IMR-90 (cell line): ENCODE results near the gene MAPKAP1. TPM values are rescaled to one million over a fixed set of nuclear protein-coding genes. Genes with fewer than 3 reads are reported as not detected.

Source experiments
- ATAC-seq: fragments of 200-7000 bp; cut with Tn5 transposase; 2 replicates; pipeline ENCODE4 v1.9.1; 2020; ENCODE audit warnings: low read depth, mild to moderate bottlenecking, moderate library complexity
- BruUV-seq: library from RNA; stranded (reverse); fragments of 400-500 nt; replicated peaks from 2 replicates; lab custom pipeline; 2021; lab: Mats Ljungman, UMichigan
- CTCF ChIA-PET: fragments of 300-600 bp; formaldehyde crosslinking; extraction: SDS; loops from one replicate; lab custom pipeline; 2021; ENCODE audit warnings: antibody characterized with exemption; lab: Yijun Ruan, JAX
- POLR2A ChIA-PET: fragments of 300-600 bp; sonication (Branson Sonifier 250); formaldehyde crosslinking; loops from one replicate; lab custom pipeline; 2022; ENCODE audit warnings: antibody characterized with exemption; ENCODE audit not compliant: unreplicated experiment; lab: Charles Lee
- DNase-seq: peaks from one replicate; pipeline ENCODE4 v3.0.0; 2013
- H2AFZ ChIP-seq: replicated peaks from 2 replicates; pipeline ENCODE3; 2013; ENCODE audit warnings: low read length, mild to moderate bottlenecking; ENCODE audit not compliant: poor library complexity
- H2AK5ac ChIP-seq: 2 replicates; pipeline ENCODE4 v1.6.1; 2013; ENCODE audit warnings: low read depth, low read length, inconsistent platforms
- H2AK9ac ChIP-seq: replicated peaks from 2 replicates; pipeline ENCODE3; 2013; ENCODE audit warnings: mild to moderate bottlenecking, low read depth, low read length, moderate library complexity; ENCODE audit not compliant: poor library complexity
- H2BK120ac ChIP-seq: 2 replicates; pipeline ENCODE4 v1.6.1; 2013; ENCODE audit warnings: low read depth, low read length, inconsistent platforms
- H2BK15ac ChIP-seq: 3 replicates; pipeline ENCODE4 v1.6.1; 2013; ENCODE audit warnings: low read depth, low read length, inconsistent platforms
- H2BK20ac ChIP-seq: 2 replicates; pipeline ENCODE4 v1.6.1; 2013; ENCODE audit warnings: low read depth, mild to moderate bottlenecking, inconsistent platforms, low read length, moderate library complexity
- H2BK5ac ChIP-seq: 2 replicates; pipeline ENCODE4 v1.6.1; 2013; ENCODE audit warnings: mild to moderate bottlenecking, low read depth, low read length, inconsistent platforms; ENCODE audit not compliant: poor library complexity, severe bottlenecking
- H3K14ac ChIP-seq: replicated peaks from 2 replicates; pipeline ENCODE4 v1.6.1; 2013; ENCODE audit warnings: low read depth, low read length, inconsistent platforms
- H3K18ac ChIP-seq: 2 replicates; pipeline ENCODE4 v1.6.1; 2013; ENCODE audit warnings: low read depth, low read length, control low read depth
- H3K23ac ChIP-seq: 2 replicates; pipeline ENCODE4 v1.6.1; 2013; ENCODE audit warnings: low read depth, low read length, inconsistent platforms
- H3K27ac ChIP-seq: 2 replicates; pipeline ENCODE4 v1.5.1; 2013; ENCODE audit warnings: mild to moderate bottlenecking, control low read depth, low read length; ENCODE audit not compliant: insufficient read depth
- H3K27me3 ChIP-seq: 2 replicates; pipeline ENCODE4 v1.6.1; 2013; ENCODE audit warnings: low read length; ENCODE audit not compliant: control insufficient read depth, insufficient read depth
- H3K36me3 ChIP-seq: 2 replicates; pipeline ENCODE4 v1.6.1; 2013; ENCODE audit warnings: low read length, mixed read lengths; ENCODE audit not compliant: control insufficient read depth, insufficient read depth
- H3K4ac ChIP-seq: 2 replicates; pipeline ENCODE4 v1.6.1; 2013; ENCODE audit warnings: low read depth, low read length, inconsistent platforms
- H3K4me1 ChIP-seq: 2 replicates; pipeline ENCODE4 v1.6.1; 2013; ENCODE audit warnings: low read length, mixed read lengths; ENCODE audit not compliant: control insufficient read depth, insufficient read depth
- H3K4me2 ChIP-seq: 2 replicates; pipeline ENCODE4 v1.6.1; 2013; ENCODE audit warnings: low read depth, mild to moderate bottlenecking, control low read depth, low read length, moderate library complexity
- H3K4me3 ChIP-seq: 2 replicates; pipeline ENCODE4 v1.5.1; 2013; ENCODE audit warnings: low read depth, mild to moderate bottlenecking, control low read depth, low read length, moderate library complexity; ENCODE audit not compliant: insufficient read depth
- H3K56ac ChIP-seq: 2 replicates; pipeline ENCODE4 v1.6.1; 2013; ENCODE audit warnings: low read length, inconsistent platforms; ENCODE audit not compliant: insufficient read depth; ENCODE audit errors: extremely low read depth
- H3K79me1 ChIP-seq, 2 experiments: 2 replicates each; pipeline ENCODE4 v1.6.1; 2013; ENCODE audit warnings: low read length in 2 of 2, inconsistent platforms in 1 of 2, low read depth in 1 of 2
- H3K9ac ChIP-seq: 2 replicates; pipeline ENCODE4 v1.6.1; 2013; ENCODE audit warnings: low read depth, low read length, control low read depth
- H3K9me1 ChIP-seq: 2 replicates; pipeline ENCODE4 v1.6.1; 2013; ENCODE audit warnings: low read length, inconsistent platforms; ENCODE audit not compliant: insufficient read depth
- H3K9me3 ChIP-seq: 2 replicates; pipeline ENCODE4 v1.6.1; 2013; ENCODE audit warnings: low read length; ENCODE audit not compliant: control insufficient read depth, insufficient read depth
- H4K20me1 ChIP-seq: 2 replicates; pipeline ENCODE4 v1.6.1; 2013; ENCODE audit warnings: low read length, inconsistent platforms; ENCODE audit not compliant: insufficient read depth
- H4K5ac ChIP-seq: 2 replicates; pipeline ENCODE4 v1.6.1; 2013; ENCODE audit warnings: mild to moderate bottlenecking, low read depth, low read length, control low read depth
- H4K8ac ChIP-seq, 2 experiments: 2 replicates each; pipeline ENCODE4 v1.6.1; 2013; ENCODE audit warnings: low read depth in 2 of 2, low read length in 2 of 2, control low read depth in 1 of 2, inconsistent platforms in 1 of 2
- H4K91ac ChIP-seq: 2 replicates; pipeline ENCODE4 v1.6.1; 2013; ENCODE audit warnings: low read depth, low read length, inconsistent platforms; ENCODE audit not compliant: insufficient read depth
- CEBPB ChIP-seq: IDR thresholded peaks from 2 replicates; pipeline ENCODE4 v1.6.1; 2012; ENCODE audit warnings: low read depth, low read length, improper control_type of control experiment
- CHD1 ChIP-seq: IDR thresholded peaks from 2 replicates; pipeline ENCODE4 v1.6.1; 2012; ENCODE audit warnings: low read depth, low read length, improper control_type of control experiment
- FOS ChIP-seq: fragments of 150-350 bp; IDR thresholded peaks from 2 replicates; pipeline ENCODE4 v1.6.1; 2016; ENCODE audit warnings: low read depth, low read length
- MAFK ChIP-seq: IDR thresholded peaks from 2 replicates; pipeline ENCODE4 v1.6.1; 2012; ENCODE audit warnings: low read depth, low read length, improper control_type of control experiment
- MAZ ChIP-seq: IDR thresholded peaks from 2 replicates; pipeline ENCODE4 v1.6.1; 2012; ENCODE audit warnings: low read depth, mild to moderate bottlenecking, low read length, improper control_type of control experiment, moderate library complexity, borderline replicate concordance
- MXI1 ChIP-seq: IDR thresholded peaks from 2 replicates; pipeline ENCODE4 v1.6.1; 2012; ENCODE audit warnings: low read depth, mild to moderate bottlenecking, low read length, moderate library complexity, borderline replicate concordance
- NFE2L2 ChIP-seq: fragments of 150-350 bp; IDR thresholded peaks from 2 replicates; pipeline ENCODE4 v1.6.1; 2016; ENCODE audit warnings: low read depth, mild to moderate bottlenecking, low read length
- POLR2A ChIP-seq: IDR thresholded peaks from 2 replicates; pipeline ENCODE4 v1.6.1; 2012; ENCODE audit warnings: mild to moderate bottlenecking, low read depth, low read length
- RAD21 ChIP-seq: IDR thresholded peaks from 2 replicates; pipeline ENCODE4 v1.6.1; 2012; ENCODE audit warnings: low read length, improper control_type of control experiment
- RCOR1 ChIP-seq: IDR thresholded peaks from 2 replicates; pipeline ENCODE4 v1.6.1; 2012; ENCODE audit warnings: mild to moderate bottlenecking, low read length, improper control_type of control experiment; ENCODE audit not compliant: insufficient replicate concordance
- RFX5 ChIP-seq: IDR thresholded peaks from 2 replicates; pipeline ENCODE4 v1.8.0; 2012; ENCODE audit warnings: low read depth, mild to moderate bottlenecking, low read length, moderate library complexity
- SMC3 ChIP-seq: fragments of 150-350 bp; IDR thresholded peaks from 2 replicates; pipeline ENCODE4 v1.6.1; 2016; ENCODE audit warnings: low read depth, mild to moderate bottlenecking, antibody characterized with exemption, low read length, moderate library complexity
- WGBS, 2 experiments: methylation state at CpG; one replicate each; pipeline versions ENCODE4 v1.1.5 to v1.1.7; 2013; ENCODE audit warnings: missing lambda C conversion rate in 2 of 2; ENCODE audit not compliant: insufficient read length in 1 of 2; ENCODE audit errors: extremely low coverage in 2 of 2; 5-methylcytosine and 5-hydroxymethylcytosine counted together
- dilution Hi-C: fragments of 300-500 bp; cut with HindIII; formaldehyde crosslinking; loops from one replicate; pipeline ENCODE4 v1.14.3; 2018; ENCODE audit warnings: low sequenced_read_pairs; ENCODE audit not compliant: unreplicated experiment
- in situ Hi-C: fragments of 300-500 bp; cut with MboI; formaldehyde crosslinking; loops from 3 replicates; pipeline ENCODE4 v1.14.3; 2019; ENCODE audit warnings: low sequenced_read_pairs, inconsistent platforms, mixed read lengths
- intact Hi-C: fragments of 100-400 bp; cut with micrococcal nuclease; formaldehyde crosslinking; loops from 2 replicates; pipeline ENCODE4 v1.10.0; 2022
- polyA plus RNA-seq, 3 experiments: library from polyadenylated mRNA; depleted of rRNA; stranded (reverse); fragments of >200 nt; gene quantifications; 2 replicates each; pipeline ENCODE4 v1.2.3, GENCODE V29; 2012; ENCODE audit warnings: low replicate concordance in 1 of 3
- total RNA-seq: library from RNA; depleted of rRNA; stranded (reverse); fragments of >200 nt; gene quantifications from 2 replicates; pipeline ENCODE4 v1.2.3, GENCODE V29; 2012
- TF ChIP-seq, protein P1 (sequence below): fragments of 150-350 bp; IDR thresholded peaks from 2 replicates; pipeline ENCODE4 v1.6.1; 2016; ENCODE audit warnings: low read depth, mild to moderate bottlenecking, low read length, moderate library complexity, borderline replicate concordance
- TF ChIP-seq, protein P2 (sequence below): conservative IDR thresholded peaks from 2 replicates; pipeline ENCODE4 v1.5.1; 2012; ENCODE audit warnings: mild to moderate bottlenecking, low read depth, low read length, improper control_type of control experiment
- TF ChIP-seq, protein P3 (sequence below): fragments of 150-350 bp; IDR thresholded peaks from 2 replicates; pipeline ENCODE4 v1.6.1; 2017; ENCODE audit warnings: mild to moderate bottlenecking, antibody characterized with exemption, low read length, low read depth

Gene MAPKAP1
- total and polyA plus RNA-seq, 2 of the 4 experiments (the other 2 are of a cell fraction), result 87.2 to 158 TPM

DNA sequence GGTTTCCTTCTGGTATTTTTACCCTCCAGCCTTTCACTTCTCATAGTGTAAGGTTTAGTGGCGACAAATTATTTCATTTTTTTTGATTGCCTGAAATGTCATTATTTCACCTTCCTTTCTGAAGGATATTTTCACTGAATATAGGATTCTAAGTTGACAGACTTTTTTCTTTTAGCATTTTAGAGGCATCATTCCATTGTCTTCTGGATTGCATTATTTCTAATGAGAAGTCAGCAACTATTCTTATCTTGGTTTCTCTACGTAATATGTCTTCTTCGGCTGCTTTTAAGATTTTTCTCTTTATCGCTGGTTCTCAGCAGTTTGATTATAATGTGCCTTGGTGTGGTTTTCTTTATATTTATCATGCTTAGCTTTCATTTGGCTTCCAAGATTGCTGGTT is 251.1 kb downstream of the MAPKAP1 start:
- H3K4me2 ChIP-seq, result no peak overlapping the region
- ATAC-seq (no peak), DNase-seq (no peak)
- H3K4me3 ChIP-seq, result no peak overlapping the region
- intact Hi-C loops, result no loop called here
- dilution Hi-C loops, result no loop called here
- H2BK5ac ChIP-seq, result no peak overlapping the region
- no peak overlapping the region for H3K23ac ChIP-seq
- ChIA-PET CTCF (no interaction called here), POLR2A (no interaction called here)
- WGBS, 2 experiments, result no CpG with 5 or more reads among the region's 4 CpGs
- H2AFZ ChIP-seq, result no peak overlapping the region
- peaks cover 6% of the 10 kb centered on the region for H3K9me3 ChIP-seq
- H2BK20ac ChIP-seq, result no peak overlapping the region
- no peak overlapping the region for H2AK9ac ChIP-seq
- H3K79me1 ChIP-seq, result peaks cover 3 to 6% of the 10 kb centered on the region in 2 experiments; a peak in 2 of 4 replicates
- H4K20me1 ChIP-seq, result peaks cover 5% of the 10 kb centered on the region; the same call in 1 of the 2 replicates
- H3K14ac ChIP-seq, result no peak overlapping the region
- no peak overlapping the region for H4K5ac ChIP-seq
- no peak overlapping the region for H4K8ac ChIP-seq
- peaks cover 11% of the 10 kb centered on the region; the same call in 1 of the 2 replicates for H3K9me1 ChIP-seq
- BruUV-seq, result no TSS peak
- no peak overlapping the region for H3K56ac ChIP-seq
- H3K4ac ChIP-seq, result no peak overlapping the region
- H3K18ac ChIP-seq, result no peak overlapping the region
- H4K91ac ChIP-seq, result no peak overlapping the region
- no peaks in the 10 kb centered on the region for H3K27me3 ChIP-seq
- no peak overlapping the region for H2BK120ac ChIP-seq
- no peak overlapping the region for H2BK15ac ChIP-seq
- no peak overlapping the region for H2AK5ac ChIP-seq
- TF ChIP-seq, protein P1, sequence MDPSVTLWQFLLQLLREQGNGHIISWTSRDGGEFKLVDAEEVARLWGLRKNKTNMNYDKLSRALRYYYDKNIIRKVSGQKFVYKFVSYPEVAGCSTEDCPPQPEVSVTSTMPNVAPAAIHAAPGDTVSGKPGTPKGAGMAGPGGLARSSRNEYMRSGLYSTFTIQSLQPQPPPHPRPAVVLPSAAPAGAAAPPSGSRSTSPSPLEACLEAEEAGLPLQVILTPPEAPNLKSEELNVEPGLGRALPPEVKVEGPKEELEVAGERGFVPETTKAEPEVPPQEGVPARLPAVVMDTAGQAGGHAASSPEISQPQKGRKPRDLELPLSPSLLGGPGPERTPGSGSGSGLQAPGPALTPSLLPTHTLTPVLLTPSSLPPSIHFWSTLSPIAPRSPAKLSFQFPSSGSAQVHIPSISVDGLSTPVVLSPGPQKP, result no peak
- TF ChIP-seq RCOR1, result no peak
- no peak for TF ChIP-seq POLR2A
- TF ChIP-seq MAFK, result no peak
- no peak for TF ChIP-seq CEBPB
- TF ChIP-seq RAD21, result no peak
- TF ChIP-seq RFX5, result no peak
- TF ChIP-seq SMC3, result no peak
- TF ChIP-seq, protein P2, sequence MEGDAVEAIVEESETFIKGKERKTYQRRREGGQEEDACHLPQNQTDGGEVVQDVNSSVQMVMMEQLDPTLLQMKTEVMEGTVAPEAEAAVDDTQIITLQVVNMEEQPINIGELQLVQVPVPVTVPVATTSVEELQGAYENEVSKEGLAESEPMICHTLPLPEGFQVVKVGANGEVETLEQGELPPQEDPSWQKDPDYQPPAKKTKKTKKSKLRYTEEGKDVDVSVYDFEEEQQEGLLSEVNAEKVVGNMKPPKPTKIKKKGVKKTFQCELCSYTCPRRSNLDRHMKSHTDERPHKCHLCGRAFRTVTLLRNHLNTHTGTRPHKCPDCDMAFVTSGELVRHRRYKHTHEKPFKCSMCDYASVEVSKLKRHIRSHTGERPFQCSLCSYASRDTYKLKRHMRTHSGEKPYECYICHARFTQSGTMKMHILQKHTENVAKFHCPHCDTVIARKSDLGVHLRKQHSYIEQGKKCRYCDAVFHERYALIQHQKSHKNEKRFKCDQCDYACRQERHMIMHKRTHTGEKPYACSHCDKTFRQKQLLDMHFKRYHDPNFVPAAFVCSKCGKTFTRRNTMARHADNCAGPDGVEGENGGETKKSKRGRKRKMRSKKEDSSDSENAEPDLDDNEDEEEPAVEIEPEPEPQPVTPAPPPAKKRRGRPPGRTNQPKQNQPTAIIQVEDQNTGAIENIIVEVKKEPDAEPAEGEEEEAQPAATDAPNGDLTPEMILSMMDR, result no peak
- TF ChIP-seq, protein P3, sequence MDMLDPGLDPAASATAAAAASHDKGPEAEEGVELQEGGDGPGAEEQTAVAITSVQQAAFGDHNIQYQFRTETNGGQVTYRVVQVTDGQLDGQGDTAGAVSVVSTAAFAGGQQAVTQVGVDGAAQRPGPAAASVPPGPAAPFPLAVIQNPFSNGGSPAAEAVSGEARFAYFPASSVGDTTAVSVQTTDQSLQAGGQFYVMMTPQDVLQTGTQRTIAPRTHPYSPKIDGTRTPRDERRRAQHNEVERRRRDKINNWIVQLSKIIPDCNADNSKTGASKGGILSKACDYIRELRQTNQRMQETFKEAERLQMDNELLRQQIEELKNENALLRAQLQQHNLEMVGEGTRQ, result no peak
- no peak for TF ChIP-seq NFE2L2
- no peak for TF ChIP-seq MXI1
- no peak for TF ChIP-seq CHD1
- no peak for TF ChIP-seq MAZ
- TF ChIP-seq FOS, result no peak
- H3K9ac ChIP-seq, result no peak overlapping the region
- in situ Hi-C loops, result no loop called here
- H3K4me1 ChIP-seq, result no peaks in the 10 kb centered on the region; the same call in 1 of the 2 replicates
- H3K27ac ChIP-seq, result no peak overlapping the region
- peaks cover 10% of the 10 kb centered on the region; the same call in 1 of the 2 replicates for H3K36me3 ChIP-seq
